NCI-H2029 (cell line): ENCODE data around the gene MYOG.
A peak's percentile ranks its signal among the peaks of the same experiment; 100 is the strongest.

ENCODE experiments used
- DNase-seq: peaks from one replicate; lab custom pipeline; 2025; lab: John Stamatoyannopoulos, UW

MYOG gene

DNA sequence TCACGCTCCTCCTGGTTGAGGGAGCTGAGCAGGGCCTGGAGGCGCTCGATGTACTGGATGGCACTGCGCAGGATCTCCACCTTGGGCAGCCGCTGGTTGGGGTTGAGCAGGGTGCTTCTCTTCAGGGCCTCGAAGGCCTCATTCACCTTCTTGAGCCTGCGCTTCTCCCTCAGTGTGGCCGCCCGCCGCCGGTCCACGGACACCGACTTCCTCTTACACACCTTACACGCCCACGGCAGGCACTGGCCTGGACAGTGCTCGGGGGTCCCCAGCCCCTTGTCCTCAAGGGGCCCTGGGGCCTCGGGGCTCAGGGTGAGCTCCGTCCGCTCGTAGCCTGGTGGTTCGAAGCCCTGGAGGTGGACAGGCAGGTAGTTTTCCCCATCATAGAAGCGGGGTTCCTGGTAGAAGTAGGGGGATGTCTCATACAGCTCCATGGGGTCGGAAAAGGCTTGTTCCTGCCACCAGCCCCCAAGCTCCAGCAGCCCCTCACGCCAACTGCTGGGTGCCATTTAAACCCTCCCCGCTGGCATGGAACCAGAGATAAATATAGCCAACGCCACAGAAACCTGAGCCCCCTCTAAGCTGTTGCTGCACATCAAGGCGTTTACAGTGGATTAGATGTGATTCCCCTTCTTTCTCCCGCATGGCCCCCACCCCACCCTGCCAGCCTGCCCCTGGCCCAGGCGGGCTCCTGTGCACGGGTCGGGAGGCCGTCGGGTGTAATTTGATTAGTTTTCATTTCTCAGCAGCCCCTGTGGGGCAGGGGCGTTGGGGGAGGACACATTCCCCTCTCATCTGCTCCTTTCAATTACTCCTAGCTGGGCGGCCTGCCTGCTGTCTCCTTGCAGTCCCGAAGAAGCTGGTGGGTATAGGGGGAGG is at the start of gene MYOG:
TSS of gene MYOG (minus strand) at position 485 of the 879 bp plus-strand sequence. CDS start at position 434, 51 bp downstream.
- DNase-seq, result no peak

DNA sequence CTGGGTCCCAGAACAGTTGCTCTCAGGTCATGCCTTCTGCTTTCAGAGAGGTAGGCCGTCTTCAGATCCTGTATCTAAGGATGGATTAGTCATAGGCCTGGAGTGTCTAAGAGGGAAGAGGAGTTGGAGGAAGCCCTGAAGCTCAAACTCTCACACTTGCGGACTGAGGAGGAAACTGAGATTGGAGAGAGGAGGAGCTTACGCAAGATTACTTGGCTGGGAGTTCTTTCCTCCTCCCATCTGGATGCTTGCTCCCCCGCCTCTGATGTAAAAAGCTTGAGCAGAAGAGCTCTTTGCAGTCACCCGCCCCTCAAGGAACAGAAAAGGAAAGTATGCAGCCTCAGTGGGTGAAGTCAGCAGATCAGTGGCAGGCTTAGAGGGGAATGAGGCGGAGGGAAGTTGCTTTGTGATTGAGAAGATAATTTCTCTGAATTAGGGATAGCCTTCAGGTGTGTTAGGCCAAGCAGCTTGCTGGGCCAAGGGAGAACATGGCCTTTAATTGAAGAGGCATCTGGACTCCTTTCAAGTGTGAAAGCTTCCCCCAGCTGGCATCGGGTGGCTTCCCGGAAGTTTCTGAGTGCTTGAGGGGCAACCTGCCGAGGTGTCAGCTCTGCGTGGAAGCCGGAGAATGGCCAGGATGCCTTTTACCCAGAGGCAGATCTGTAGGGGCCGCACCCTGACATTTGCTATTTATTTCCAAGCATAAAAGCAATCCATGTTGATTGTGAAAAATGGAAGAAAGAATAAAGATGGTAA is 48.3 kb upstream of the MYOG start:
- no peak for DNase-seq

DNA sequence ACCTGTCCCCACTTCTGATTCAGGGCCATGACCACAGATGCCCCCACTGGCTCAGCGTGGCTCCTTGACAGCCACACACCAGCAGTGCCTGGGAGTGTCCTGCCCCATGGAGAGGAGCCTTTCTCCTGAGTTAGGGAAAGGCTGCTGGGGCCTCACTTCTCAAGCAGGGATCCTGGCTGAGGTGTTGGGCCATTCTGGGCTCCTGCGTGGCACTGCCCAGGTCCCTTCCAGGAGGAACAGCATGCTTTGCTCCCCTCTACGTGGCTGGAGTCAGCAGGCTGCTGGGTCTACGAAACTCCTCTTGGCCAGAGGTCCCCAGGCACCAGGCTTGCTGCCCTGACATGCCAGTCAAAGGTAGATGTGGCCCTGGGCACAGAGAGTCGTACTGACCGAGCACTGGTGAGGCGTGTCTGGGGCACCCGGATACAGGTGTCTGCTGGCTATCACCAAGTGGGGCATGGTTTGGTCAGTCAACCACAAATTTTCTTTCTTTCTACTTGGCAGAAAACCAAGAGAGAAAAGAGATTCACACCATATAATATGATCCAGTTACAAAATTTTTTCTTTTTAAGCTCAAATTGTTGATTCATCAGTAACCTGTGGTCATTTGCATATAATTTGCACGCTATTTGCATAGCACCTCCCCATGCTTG is 45.9 kb upstream of the MYOG start:
- no peak for DNase-seq

DNA sequence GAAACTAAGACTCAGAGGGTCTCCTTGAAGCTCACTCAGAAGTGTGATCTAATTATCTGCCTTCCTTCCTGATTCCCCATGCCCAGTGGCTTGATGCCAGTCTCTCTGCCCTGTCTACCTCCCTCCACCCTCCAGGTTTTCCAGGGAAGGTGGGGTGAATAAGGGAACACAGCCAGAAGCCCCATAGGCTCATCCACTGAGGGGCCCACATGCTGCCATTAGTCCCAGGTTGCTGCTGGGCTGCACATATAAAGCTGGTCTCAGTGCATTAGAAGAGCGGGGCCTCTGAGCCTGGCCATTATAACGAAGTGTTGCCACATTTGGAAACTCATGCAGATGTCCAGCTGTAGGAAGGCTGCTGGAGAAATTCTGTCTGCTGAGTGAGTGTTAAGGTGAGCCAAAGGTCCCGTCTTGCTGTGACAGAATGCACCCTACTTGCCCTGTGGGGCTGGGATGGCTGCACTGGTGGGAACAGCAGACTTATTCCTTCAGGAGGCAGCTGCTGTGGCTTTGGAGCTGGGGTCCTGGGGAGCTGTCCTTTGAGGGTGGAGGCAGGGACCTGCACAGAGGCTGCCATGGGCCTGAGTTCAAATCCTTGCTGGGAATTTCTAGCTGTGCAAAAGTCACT is 44.7 kb upstream of the MYOG start:
- no peak for DNase-seq

DNA sequence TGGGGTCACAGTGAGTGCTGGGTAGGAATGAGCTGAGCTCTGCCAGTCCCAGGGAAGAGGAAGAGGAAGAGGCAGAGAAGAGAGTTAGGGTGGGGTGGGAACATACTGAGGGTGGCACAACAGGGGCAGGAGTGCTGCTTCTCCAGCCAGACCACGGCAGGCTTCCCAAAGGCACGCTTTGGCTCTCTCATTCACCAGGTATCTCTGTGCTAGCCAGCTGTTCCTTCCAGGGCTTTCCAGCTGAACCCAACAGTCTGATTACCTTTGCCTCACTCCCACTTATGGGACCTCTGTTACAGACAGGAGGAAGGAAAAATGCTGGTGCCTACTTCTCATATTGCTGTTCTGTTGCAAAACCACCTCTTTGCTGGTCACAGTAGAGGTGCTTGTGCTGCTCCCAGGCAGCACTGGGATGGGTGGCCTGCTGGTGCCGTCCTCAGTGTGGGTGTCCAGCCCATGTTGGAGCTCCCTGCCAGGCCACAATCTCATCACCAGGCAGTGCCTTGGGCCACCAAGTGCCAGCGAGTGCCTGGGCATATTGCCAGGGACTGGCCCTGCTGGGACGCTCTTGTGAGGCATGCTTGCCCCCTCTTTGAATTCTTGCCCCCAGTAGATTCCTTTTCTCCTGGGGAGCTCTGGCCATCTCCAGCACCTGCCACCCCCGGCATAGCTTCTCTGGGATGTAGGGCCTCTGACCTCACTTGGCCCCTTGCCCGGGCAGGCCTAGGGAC is 43.9 kb upstream of the MYOG start:
- peak; percentile 18 for DNase-seq

DNA sequence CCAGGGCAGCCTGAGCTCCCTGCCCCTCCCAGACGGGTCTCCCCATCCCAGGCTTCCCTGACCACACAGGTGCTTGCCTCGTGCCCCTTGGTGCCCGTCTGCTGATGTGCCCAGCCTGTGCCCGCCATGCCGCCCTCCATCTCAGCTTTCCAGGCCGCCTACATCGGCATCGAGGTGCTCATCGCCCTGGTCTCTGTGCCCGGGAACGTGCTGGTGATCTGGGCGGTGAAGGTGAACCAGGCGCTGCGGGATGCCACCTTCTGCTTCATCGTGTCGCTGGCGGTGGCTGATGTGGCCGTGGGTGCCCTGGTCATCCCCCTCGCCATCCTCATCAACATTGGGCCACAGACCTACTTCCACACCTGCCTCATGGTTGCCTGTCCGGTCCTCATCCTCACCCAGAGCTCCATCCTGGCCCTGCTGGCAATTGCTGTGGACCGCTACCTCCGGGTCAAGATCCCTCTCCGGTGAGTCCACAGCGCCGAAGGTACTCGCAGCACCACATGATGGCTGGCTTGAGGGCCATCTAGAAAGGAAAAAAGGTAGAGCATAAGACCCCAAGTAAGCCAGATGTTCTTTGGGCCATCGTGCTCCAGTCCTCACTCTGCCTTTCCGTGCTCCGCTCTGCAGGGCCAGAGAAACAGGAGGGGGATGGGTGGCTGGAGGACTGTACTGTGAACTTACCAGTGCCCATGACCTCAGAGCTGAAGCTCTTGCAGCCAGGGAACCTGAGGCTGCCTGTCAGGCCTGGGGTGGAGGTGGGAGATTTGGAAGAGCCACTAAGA is 43.1 kb upstream of the MYOG start:
- DNase-seq, result no peak

DNA sequence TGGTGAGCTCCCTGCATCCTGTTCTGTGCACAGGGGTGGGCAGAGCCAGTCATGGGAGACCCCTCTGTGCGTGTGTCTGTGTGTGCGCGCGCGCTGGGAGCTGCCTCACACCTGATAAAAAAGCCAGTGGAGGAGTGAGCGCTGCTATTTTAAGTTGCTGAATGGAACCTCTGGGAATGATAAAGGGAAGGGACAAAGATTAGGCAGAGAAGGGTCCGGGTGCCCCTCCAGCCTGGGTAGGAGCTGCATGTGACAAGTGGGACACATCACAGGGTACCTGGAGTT is 42.6 kb upstream of the MYOG start:
- no peak for DNase-seq

DNA sequence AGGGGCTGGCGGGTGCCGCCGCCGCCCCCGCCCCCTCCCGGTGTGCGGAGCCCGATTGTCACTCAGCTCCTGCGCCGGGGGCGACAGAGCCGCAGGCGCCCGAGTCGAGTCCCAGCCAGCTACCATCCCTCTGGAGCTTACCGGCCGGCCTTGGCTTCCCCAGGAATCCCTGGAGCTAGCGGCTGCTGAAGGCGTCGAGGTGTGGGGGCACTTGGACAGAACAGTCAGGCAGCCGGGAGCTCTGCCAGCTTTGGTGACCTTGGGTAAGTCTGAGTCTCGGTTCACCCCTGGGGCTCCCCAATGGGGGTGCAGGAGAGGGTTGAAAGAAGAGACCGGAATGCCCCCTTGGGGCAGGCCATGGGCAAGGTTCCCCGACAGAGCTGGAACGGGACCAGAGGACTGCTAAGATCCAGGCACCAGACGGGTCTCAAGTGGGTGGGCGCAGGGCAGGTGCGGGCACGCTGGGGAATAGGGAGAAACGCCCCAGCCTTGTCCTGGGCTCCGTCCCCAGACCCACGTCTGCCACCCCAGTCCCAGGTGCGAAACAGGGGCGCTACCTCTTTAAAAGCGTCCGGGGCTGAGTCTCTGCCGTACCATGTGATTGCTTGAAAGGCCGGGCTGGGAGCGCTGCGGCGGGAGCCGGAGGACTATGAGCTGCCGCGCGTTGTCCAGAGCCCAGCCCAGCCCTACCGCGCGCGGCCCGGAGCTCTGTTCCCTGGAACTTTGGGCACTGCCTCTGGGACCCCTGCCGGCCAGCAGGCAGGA is 42.0 kb upstream of the MYOG start, which contains the start of gene ADORA1:
TSS of gene ADORA1 (plus strand) at position 61 of the 765 bp plus-strand sequence. CDS start 1,116 bp downstream, outside the sequence.
- peak; percentile 24 for DNase-seq

DNA sequence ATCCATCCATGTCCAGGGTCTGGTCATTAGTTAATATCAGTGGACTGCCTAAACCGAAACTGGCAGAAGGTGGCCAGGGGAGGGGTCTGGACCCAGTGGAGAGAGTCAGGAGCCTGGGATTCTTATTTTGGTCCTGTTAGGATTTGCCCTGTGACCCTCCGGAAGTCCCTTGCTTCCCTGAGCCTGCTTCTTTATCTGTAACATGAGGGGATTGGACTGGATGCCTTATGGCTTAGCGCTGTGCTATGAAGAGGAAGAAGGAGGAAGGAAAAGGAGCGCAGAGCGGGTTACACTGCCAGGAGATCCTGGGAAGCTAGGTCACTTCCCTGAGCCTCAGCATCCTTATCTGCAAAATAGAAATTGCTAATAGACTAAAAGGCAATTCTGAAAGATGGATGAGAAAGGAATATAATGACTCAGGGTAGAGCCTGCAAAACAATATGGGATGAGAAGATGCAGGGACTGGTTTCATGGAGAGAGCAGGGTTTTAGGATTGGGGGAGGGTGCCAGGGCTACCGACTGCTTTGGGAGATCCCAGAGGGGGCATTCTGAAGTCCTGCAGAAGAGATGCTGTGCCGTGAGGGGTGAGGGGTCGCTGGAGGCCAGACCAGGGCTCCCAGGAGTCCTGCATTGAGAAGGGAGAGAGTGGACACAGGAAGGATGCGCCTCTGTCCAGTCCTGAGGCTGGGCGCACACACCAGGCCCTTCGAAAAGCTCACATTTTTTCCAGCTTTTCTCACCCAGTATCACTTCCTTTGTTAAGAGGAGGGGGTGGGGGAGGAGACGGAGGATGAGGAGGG is 41.3 kb upstream of the MYOG start:
- DNase-seq, result no peak

DNA sequence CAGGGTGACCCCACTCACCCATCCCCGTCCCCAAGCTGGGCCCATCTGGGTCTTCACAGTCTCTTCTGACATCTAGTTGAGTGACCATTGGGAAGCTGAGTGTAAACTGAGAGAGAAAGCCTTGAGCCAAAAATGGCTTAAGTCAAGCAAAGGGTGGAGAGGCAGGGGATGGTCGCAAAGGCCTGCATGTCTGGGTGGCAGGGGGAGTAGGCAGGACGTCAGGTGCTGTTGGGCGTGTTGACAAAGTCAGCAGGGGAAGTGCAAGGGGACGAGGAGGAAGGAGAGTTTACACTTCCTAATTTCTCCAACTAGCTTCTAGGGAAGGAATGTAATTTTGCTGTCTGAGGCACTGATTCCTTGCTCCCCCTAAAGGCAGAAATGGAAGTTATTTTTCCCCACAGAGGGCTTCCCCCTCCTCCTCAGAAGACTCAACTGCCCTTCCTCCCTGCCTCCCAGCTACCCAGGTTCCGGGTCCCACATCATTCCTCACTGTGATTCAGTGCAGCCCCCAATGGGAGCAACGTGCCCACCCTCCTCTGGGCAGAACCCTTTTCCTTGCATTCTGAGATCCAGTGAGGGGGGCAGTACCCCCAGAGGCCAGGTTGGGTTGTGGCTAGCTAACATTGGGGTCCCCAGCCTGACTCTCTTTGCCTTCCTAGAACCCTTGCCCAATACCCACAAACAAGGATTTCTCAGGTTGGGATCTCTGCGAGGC is 40.5 kb upstream of the MYOG start:
- no peak for DNase-seq

DNA sequence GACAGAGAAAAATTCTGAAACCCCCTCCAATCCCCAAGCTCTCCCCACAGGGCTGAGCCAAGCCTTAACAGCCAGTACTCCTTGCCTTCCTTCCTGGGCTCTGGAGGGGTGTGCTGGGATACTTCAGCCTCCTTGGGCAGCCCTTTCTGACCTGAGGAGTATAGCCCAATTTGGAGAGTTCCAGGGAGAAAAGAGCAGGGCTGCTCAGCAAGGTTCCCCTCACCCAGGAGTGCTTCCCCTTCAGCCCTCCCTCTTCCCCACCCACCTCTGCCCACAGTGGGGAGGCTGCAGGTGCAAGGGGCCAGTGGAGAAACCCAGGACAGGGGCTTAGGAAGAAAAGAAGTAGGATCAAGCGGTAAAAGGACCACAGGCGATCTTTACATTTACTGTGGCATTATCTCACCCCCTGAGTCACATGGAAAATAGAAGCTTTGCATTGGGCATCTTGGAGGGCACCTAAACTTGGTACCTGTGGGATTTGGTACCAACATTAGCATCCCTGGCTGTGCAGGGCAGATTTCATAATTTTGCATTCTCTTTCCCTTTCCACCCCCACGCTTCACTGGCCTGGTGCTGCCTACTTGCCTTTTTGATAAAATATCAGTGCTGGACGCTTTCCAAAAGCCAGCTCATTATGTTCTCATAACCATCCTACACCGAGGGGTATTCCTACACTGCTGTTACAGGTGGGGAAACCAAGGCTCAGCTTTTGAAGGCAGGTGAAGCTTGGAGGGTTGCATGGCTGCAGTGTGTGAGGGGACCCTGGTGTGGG is 38.9 kb upstream of the MYOG start:
- DNase-seq, result no peak

DNA sequence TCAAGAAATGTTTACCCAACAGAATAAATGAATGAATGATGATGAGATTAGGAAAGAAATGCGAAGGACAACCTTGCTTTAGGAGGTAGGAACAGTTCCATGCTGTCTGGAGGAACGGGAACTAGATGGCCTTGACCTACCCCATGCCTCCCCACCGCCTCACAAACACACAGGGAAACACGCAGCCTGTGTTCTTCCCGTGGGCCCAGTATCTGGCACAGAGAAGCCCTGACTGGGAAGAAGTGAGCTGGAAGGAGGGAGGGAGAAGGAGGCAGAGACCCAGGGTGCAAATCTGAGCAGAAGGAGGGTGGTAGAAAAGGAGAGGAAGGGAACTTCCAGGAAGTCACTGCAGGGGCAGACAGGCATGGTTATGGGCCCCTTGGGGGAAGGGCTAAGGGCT is 38.2 kb upstream of the MYOG start:
- no peak for DNase-seq

DNA sequence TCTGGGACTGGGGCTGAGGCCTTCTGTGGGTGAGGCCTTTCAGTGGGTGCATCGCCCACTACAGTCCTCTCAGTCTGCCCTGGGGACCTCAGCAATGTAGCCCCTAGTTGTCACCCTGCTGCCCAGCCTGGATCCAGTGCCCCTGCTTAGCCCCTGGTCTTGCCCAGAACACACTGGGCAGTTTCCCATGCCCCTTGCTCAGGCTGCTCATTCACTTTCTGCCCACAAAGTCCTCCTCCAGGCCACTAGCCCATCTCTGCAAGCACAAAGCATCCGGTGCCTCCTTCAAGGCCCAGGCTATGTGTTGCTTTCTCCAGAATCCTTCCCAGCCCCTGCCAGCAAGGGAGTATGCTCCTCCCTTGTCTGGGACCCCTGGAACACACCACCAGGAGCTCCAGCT is 36.3 kb upstream of the MYOG start:
- DNase-seq, result no peak

DNA sequence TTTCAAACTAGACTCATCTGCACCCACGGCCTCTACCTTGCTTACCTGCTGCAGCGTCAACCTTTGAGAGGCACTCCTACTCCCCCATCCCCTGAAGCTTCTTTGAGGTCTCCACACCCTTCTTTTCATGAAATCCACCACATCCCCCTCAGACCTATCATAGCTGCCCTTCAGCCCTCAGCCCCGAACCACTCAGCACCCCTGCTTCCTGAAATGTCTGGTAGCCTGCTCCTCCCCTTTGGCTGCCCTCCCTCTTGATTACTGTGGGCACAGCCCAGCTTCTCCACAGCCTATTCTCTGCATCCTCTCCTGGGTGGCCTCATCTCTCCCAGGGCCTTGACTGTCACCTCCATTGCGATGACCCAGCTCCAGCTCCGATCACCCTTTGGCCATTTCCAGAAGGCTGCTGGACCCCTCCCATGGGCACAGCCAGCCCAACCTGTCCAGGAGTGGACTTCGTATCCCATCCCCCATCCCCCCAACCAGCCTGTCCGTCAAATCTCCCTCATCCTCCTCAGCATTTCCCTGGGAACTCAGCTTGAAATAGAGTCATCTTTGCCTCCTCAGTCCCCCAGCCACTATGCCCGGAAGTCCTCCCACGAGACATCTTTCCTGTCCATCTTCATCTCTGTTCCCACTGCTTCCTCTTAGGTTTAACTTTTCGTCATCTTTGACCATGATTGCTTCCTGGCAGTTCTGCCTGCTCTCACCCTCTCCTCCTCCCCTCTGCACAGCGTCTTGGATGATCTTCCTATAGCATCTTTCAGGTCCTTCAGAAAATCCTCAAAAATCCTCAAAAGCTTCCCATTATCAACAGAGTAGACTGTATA is 35.6 kb upstream of the MYOG start:
- no peak for DNase-seq

DNA sequence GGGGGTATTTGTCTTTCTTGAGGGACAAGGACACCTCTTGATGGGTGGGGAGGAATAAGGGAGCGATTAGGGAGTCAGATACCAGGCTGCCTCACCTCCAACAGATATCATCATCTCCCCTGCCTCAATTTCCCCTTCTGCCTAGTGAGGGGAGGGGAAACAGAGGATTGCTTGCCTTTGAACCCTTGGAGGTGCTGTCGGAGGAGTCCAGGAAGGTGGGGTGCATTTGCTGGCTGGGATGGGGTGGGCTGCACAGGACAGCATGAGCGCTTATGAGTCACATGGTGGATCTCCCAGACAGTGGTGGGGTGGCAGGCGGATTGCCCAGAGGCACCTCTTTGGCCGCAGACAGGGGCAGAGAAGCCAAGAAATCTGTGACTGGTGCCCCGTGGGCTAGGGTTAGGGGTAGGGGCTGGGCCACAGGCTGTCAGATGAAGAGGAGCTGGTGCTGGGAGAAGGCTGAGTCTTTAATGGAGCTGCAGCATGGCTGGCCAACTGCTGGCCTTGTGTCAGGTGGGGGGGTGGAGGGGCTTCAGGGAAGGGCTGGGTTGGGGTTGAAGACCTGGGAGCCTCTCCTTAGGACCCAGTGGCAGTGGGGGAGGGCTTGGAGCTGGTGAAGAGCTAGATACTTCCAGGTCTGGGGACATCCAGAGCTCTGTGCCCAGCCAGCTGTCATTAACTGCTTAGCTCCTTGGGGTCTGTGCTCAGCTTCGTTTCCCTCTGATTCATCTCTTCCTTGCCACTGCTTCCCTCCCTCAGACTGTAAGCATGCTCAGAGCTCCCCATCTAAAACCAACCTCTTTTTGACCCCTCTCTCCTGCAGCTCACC is 34.7 kb upstream of the MYOG start:
- no peak for DNase-seq
